ENCODE data around the gene ZNF473.

GRCh38 chr19:50003254-50003788 is 22.5 kb upstream of the ZNF473 start:
- TF ChIP-seq CTCF (IDR thresholded peaks at IDR 0.05) (no peak), ZFX (IDR thresholded peaks at IDR 0.05; ENCODE audit: borderline replicate concordance) (no peak)
